GM23338 (cell line): Measurements from ENCODE around the gene PTPRN2. TPM values are rescaled to one million over a fixed set of nuclear protein-coding genes. Genes with fewer than 3 reads are reported as not detected.

ENCODE experiments used
- ATAC-seq: fragments of 200-7000 bp; cut with Tn5 transposase; 3 replicates; pipeline ENCODE4 v1.9.1; 2020
- DNase-seq: peaks from one replicate; pipeline ENCODE4 v3.0.0-alpha.2; 2015; ENCODE audit warnings: low spot score
- H2AFZ ChIP-seq: fragments of 200-600 bp; sonication (generic); 2 replicates; pipeline ENCODE4 v1.8.0; 2016; ENCODE audit warnings: antibody characterized with exemption, mild to moderate bottlenecking, moderate library complexity
- H3F3A ChIP-seq: fragments of 200-600 bp; sonication (generic); replicated peaks from 2 replicates; pipeline ENCODE4 v1.8.0; 2017; ENCODE audit warnings: antibody characterized with exemption, mixed run types, low read depth
- H3K27ac ChIP-seq: fragments of 200-600 bp; sonication (generic); 2 replicates; pipeline ENCODE4 v1.6.1; 2016; ENCODE audit warnings: low read depth
- H3K27me3 ChIP-seq: fragments of 200-600 bp; sonication (generic); 2 replicates; pipeline ENCODE4 v1.8.0; 2016; ENCODE audit warnings: mild to moderate bottlenecking, mixed run types, moderate library complexity; ENCODE audit not compliant: insufficient read depth
- H3K36me3 ChIP-seq: fragments of 200-600 bp; sonication (generic); 2 replicates; pipeline ENCODE4 v1.8.0; 2016; ENCODE audit warnings: mild to moderate bottlenecking; ENCODE audit not compliant: insufficient read depth
- H3K4me1 ChIP-seq: fragments of 200-600 bp; sonication (generic); 2 replicates; pipeline ENCODE4 v1.8.0; 2016; ENCODE audit warnings: mild to moderate bottlenecking, moderate library complexity; ENCODE audit not compliant: insufficient read depth
- H3K4me2 ChIP-seq: fragments of 200-600 bp; sonication (generic); 2 replicates; pipeline ENCODE4 v1.7.1; 2017; ENCODE audit warnings: mixed run types
- H3K4me3 ChIP-seq: fragments of 200-600 bp; sonication (generic); 2 replicates; pipeline ENCODE4 v1.6.1; 2016; ENCODE audit warnings: mixed run types
- H3K79me2 ChIP-seq: fragments of 200-600 bp; sonication (generic); replicated peaks from 2 replicates; pipeline ENCODE4 v1.8.0; 2017; ENCODE audit warnings: mild to moderate bottlenecking; ENCODE audit not compliant: insufficient read depth
- H3K9me2 ChIP-seq: fragments of 200-600 bp; sonication (generic); 2 replicates; pipeline ENCODE4 v1.8.0; 2017; ENCODE audit not compliant: insufficient read depth
- H4K20me1 ChIP-seq: fragments of 200-600 bp; sonication (generic); replicated peaks from 2 replicates; pipeline ENCODE4 v1.8.0; 2017; ENCODE audit warnings: mild to moderate bottlenecking; ENCODE audit not compliant: insufficient read depth
- H3K27ac Mint-ChIP-seq: 2 replicates; pipeline ENCODE4 v1.8.0; 2020; ENCODE audit warnings: inconsistent platforms, mild to moderate bottlenecking, moderate library complexity, mixed read lengths
- H3K27me3 Mint-ChIP-seq: 3 replicates; pipeline ENCODE4 v1.8.0; 2022; ENCODE audit warnings: low read depth, mild to moderate bottlenecking, moderate library complexity, mixed read lengths, inconsistent platforms; ENCODE audit not compliant: insufficient read depth, poor library complexity
- H3K36me3 Mint-ChIP-seq: 3 replicates; pipeline ENCODE4 v1.8.0; 2021; ENCODE audit warnings: low read depth, mild to moderate bottlenecking, inconsistent platforms, moderate library complexity, mixed read lengths
- H3K4me1 Mint-ChIP-seq: 3 replicates; pipeline ENCODE4 v1.8.0; 2020; ENCODE audit warnings: mild to moderate bottlenecking, inconsistent platforms, mixed read lengths
- H3K4me3 Mint-ChIP-seq: 3 replicates; pipeline ENCODE4 v1.8.0; 2021; ENCODE audit warnings: moderate library complexity, mild to moderate bottlenecking, inconsistent platforms, mixed read lengths
- H3K9me3 Mint-ChIP-seq: 3 replicates; pipeline ENCODE4 v1.8.0; 2020; ENCODE audit warnings: moderate library complexity, mild to moderate bottlenecking, inconsistent platforms, mixed read lengths
- CREB1 ChIP-seq: fragments of 250-450 bp; sonication (Bioruptor Pico); IDR thresholded peaks from 2 replicates; pipeline ENCODE4 v1.5.0; 2020; ENCODE audit warnings: low read depth, mild to moderate bottlenecking, moderate library complexity
- EZH2 ChIP-seq: fragments of 200-600 bp; sonication (generic); IDR thresholded peaks from one replicate; pipeline ENCODE4 v1.8.0; 2017; ENCODE audit warnings: antibody characterized with exemption, mild to moderate bottlenecking, low read depth; ENCODE audit not compliant: unreplicated experiment
- EZH2phosphoT487 ChIP-seq: fragments of 200-600 bp; sonication (generic); IDR thresholded peaks from one replicate; pipeline ENCODE4 v1.8.1; 2018; ENCODE audit warnings: antibody characterized with exemption; ENCODE audit not compliant: unreplicated experiment
- JUNB ChIP-seq: IDR thresholded peaks from one replicate; pipeline ENCODE4 v1.6.1; 2016; ENCODE audit warnings: antibody characterized with exemption; ENCODE audit not compliant: unreplicated experiment
- NANOG ChIP-seq: IDR thresholded peaks from 2 replicates; pipeline ENCODE4 v1.6.1; 2016; ENCODE audit warnings: antibody characterized with exemption, borderline replicate concordance
- POLR2AphosphoS5 ChIP-seq: IDR thresholded peaks from 2 replicates; pipeline ENCODE4 v1.6.1; 2016; ENCODE audit warnings: antibody characterized with exemption, low read depth
- STAT1 ChIP-seq: IDR thresholded peaks from one replicate; pipeline ENCODE4 v1.6.1; 2016; ENCODE audit warnings: antibody characterized with exemption; ENCODE audit not compliant: unreplicated experiment
- ZNF114 ChIP-seq: fragments of 250-450 bp; sonication (Bioruptor Pico); IDR thresholded peaks from 2 replicates; pipeline ENCODE4 v1.5.0; 2020; ENCODE audit warnings: mild to moderate bottlenecking, moderate library complexity
- ZNF331 ChIP-seq: fragments of 250-450 bp; sonication (Bioruptor Pico); IDR thresholded peaks from 2 replicates; pipeline ENCODE4 v1.5.0; 2020; ENCODE audit warnings: low read depth, mild to moderate bottlenecking, moderate library complexity
- polyA plus RNA-seq: library from polyadenylated mRNA; unstranded; fragments of >200 nt; fragmentation: Nextera tagmentation; extraction: Ambion mirVana; gene quantifications from 2 replicates; pipeline ENCODE4 v1.2.1, GENCODE V29; 2016
- total RNA-seq: library from RNA; depleted of rRNA; stranded (reverse); fragments of >200 nt; shearing (Covaris generic); gene quantifications from 2 replicates; pipeline ENCODE4 v1.2.3, GENCODE V29; 2014
- TF ChIP-seq, protein P1 (sequence below): fragments of 250-450 bp; sonication (Bioruptor Pico); IDR thresholded peaks from 2 replicates; pipeline ENCODE4 v1.5.0; 2020; ENCODE audit warnings: mild to moderate bottlenecking, moderate library complexity
- TF ChIP-seq, protein P2 (sequence below), 2 experiments: fragments of 200-600 bp in 1 of 2; sonication (generic) in 1 of 2; conservative IDR thresholded peaks; 2 replicates each; pipeline versions ENCODE4 v1.5.1 to v1.6.1; 2016 to 2017; ENCODE audit warnings: antibody characterized with exemption in 2 of 2, low read depth in 2 of 2, mild to moderate bottlenecking in 2 of 2, moderate library complexity in 1 of 2
- TF ChIP-seq, protein P3 (sequence below): IDR thresholded peaks from 2 replicates; pipeline ENCODE4 v1.6.1; 2016; ENCODE audit warnings: antibody characterized with exemption
- TF ChIP-seq, protein P4 (sequence below): IDR thresholded peaks from one replicate; pipeline ENCODE4 v1.6.1; 2018; ENCODE audit warnings: antibody characterized with exemption; ENCODE audit not compliant: unreplicated experiment

Gene PTPRN2
- total and polyA plus RNA-seq, 2 experiments from 2014 or later: 0.87 to 4.0 TPM

DNA sequence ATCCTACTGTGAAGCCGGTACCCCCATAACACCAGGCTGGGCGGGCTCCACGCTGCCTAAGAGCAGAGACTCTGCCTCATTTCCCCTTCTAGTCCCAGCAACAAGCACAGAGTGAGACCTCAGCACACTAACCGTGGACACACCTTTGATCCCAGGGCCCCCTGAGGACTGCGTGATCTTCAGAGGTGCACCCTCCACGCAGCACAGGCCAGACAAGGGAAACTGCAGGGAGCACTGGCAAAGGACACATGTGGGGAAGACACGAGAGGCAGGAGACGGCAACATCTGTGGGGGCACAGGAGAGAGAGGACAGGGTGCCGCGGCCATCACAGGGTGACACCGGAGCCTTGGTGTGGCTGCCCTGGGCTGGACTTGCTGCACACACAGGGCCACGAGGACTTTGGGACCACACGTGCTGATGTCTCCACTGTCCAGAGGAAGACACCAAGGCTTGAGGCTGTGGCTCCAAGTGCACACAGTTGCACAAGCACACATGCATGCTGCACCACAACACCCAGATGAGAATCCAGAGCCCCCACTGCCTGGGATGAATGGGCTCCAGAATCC, 128.8 kb downstream of the PTPRN2 start:
- Mint-ChIP-seq H3K9me3 (peaks cover 69% of the 10 kb centered on the region), H3K36me3 (peaks cover 33% of the 10 kb centered on the region), H3K4me1 (no peaks in the 10 kb centered on the region; the same call in 2 of the 3 replicates)

More for the DNA sequence above, 128.8 kb downstream of the PTPRN2 start:
- no peak overlapping the region for H3K4me3 Mint-ChIP-seq
- Histone ChIP-seq H3K9me2 (peaks cover 4% of the 10 kb centered on the region; the same call in 1 of the 2 replicates), H3K27ac (no peak overlapping the region), H3F3A (no peaks in the 10 kb centered on the region), H3K79me2 (no peaks in the 10 kb centered on the region), H2AFZ (no peak overlapping the region), H3K4me2 (no peak overlapping the region), H3K27me3 (no peaks in the 10 kb centered on the region), H3K4me1 (no peaks in the 10 kb centered on the region), H4K20me1 (no peaks in the 10 kb centered on the region), H3K36me3 (no peaks in the 10 kb centered on the region), H3K4me3 (no peak overlapping the region)
- no peak overlapping the region for H3K27ac Mint-ChIP-seq
- ATAC-seq (no peak), DNase-seq (no peak)
- peaks cover 2% of the 10 kb centered on the region for H3K27me3 Mint-ChIP-seq
- TF ChIP-seq, protein P1, sequence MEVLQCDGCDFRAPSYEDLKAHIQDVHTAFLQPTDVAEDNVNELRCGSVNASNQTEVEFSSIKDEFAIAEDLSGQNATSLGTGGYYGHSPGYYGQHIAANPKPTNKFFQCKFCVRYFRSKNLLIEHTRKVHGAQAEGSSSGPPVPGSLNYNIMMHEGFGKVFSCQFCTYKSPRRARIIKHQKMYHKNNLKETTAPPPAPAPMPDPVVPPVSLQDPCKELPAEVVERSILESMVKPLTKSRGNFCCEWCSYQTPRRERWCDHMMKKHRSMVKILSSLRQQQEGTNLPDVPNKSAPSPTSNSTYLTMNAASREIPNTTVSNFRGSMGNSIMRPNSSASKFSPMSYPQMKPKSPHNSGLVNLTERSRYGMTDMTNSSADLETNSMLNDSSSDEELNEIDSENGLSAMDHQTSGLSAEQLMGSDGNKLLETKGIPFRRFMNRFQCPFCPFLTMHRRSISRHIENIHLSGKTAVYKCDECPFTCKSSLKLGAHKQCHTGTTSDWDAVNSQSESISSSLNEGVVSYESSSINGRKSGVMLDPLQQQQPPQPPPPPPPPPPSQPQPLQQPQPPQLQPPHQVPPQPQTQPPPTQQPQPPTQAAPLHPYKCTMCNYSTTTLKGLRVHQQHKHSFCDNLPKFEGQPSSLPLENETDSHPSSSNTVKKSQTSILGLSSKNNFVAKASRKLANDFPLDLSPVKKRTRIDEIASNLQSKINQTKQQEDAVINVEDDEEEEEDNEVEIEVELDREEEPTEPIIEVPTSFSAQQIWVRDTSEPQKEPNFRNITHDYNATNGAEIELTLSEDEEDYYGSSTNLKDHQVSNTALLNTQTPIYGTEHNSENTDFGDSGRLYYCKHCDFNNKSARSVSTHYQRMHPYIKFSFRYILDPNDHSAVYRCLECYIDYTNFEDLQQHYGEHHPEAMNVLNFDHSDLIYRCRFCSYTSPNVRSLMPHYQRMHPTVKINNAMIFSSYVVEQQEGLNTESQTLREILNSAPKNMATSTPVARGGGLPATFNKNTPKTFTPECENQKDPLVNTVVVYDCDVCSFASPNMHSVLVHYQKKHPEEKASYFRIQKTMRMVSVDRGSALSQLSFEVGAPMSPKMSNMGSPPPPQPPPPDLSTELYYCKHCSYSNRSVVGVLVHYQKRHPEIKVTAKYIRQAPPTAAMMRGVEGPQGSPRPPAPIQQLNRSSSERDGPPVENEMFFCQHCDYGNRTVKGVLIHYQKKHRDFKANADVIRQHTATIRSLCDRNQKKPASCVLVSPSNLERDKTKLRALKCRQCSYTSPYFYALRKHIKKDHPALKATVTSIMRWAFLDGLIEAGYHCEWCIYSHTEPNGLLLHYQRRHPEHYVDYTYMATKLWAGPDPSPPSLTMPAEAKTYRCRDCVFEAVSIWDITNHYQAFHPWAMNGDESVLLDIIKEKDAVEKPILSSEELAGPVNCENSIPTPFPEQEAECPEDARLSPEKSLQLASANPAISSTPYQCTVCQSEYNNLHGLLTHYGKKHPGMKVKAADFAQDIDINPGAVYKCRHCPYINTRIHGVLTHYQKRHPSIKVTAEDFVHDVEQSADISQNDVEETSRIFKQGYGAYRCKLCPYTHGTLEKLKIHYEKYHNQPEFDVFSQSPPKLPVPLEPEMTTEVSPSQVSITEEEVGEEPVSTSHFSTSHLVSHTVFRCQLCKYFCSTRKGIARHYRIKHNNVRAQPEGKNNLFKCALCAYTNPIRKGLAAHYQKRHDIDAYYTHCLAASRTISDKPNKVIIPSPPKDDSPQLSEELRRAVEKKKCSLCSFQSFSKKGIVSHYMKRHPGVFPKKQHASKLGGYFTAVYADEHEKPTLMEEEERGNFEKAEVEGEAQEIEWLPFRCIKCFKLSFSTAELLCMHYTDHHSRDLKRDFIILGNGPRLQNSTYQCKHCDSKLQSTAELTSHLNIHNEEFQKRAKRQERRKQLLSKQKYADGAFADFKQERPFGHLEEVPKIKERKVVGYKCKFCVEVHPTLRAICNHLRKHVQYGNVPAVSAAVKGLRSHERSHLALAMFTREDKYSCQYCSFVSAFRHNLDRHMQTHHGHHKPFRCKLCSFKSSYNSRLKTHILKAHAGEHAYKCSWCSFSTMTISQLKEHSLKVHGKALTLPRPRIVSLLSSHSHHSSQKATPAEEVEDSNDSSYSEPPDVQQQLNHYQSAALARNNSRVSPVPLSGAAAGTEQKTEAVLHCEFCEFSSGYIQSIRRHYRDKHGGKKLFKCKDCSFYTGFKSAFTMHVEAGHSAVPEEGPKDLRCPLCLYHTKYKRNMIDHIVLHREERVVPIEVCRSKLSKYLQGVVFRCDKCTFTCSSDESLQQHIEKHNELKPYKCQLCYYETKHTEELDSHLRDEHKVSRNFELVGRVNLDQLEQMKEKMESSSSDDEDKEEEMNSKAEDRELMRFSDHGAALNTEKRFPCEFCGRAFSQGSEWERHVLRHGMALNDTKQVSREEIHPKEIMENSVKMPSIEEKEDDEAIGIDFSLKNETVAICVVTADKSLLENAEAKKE (CRISPR knock-in tag): no peak
- TF ChIP-seq POLR2AphosphoS5 (no peak), EZH2phosphoT487 (no peak), ZNF331 (CRISPR knock-in tag) (no peak), ZNF114 (no peak), NANOG (no peak), EZH2 (no peak), CREB1 (CRISPR knock-in tag) (no peak), STAT1 (no peak), JUNB (no peak)
- TF ChIP-seq, protein P2, sequence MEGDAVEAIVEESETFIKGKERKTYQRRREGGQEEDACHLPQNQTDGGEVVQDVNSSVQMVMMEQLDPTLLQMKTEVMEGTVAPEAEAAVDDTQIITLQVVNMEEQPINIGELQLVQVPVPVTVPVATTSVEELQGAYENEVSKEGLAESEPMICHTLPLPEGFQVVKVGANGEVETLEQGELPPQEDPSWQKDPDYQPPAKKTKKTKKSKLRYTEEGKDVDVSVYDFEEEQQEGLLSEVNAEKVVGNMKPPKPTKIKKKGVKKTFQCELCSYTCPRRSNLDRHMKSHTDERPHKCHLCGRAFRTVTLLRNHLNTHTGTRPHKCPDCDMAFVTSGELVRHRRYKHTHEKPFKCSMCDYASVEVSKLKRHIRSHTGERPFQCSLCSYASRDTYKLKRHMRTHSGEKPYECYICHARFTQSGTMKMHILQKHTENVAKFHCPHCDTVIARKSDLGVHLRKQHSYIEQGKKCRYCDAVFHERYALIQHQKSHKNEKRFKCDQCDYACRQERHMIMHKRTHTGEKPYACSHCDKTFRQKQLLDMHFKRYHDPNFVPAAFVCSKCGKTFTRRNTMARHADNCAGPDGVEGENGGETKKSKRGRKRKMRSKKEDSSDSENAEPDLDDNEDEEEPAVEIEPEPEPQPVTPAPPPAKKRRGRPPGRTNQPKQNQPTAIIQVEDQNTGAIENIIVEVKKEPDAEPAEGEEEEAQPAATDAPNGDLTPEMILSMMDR (conservative IDR thresholded peaks at IDR 0.05; ENCODE audit: low read depth in 2 of 2): no peak
- TF ChIP-seq, protein P3, sequence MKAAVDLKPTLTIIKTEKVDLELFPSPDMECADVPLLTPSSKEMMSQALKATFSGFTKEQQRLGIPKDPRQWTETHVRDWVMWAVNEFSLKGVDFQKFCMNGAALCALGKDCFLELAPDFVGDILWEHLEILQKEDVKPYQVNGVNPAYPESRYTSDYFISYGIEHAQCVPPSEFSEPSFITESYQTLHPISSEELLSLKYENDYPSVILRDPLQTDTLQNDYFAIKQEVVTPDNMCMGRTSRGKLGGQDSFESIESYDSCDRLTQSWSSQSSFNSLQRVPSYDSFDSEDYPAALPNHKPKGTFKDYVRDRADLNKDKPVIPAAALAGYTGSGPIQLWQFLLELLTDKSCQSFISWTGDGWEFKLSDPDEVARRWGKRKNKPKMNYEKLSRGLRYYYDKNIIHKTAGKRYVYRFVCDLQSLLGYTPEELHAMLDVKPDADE: no peak
- TF ChIP-seq, protein P4, sequence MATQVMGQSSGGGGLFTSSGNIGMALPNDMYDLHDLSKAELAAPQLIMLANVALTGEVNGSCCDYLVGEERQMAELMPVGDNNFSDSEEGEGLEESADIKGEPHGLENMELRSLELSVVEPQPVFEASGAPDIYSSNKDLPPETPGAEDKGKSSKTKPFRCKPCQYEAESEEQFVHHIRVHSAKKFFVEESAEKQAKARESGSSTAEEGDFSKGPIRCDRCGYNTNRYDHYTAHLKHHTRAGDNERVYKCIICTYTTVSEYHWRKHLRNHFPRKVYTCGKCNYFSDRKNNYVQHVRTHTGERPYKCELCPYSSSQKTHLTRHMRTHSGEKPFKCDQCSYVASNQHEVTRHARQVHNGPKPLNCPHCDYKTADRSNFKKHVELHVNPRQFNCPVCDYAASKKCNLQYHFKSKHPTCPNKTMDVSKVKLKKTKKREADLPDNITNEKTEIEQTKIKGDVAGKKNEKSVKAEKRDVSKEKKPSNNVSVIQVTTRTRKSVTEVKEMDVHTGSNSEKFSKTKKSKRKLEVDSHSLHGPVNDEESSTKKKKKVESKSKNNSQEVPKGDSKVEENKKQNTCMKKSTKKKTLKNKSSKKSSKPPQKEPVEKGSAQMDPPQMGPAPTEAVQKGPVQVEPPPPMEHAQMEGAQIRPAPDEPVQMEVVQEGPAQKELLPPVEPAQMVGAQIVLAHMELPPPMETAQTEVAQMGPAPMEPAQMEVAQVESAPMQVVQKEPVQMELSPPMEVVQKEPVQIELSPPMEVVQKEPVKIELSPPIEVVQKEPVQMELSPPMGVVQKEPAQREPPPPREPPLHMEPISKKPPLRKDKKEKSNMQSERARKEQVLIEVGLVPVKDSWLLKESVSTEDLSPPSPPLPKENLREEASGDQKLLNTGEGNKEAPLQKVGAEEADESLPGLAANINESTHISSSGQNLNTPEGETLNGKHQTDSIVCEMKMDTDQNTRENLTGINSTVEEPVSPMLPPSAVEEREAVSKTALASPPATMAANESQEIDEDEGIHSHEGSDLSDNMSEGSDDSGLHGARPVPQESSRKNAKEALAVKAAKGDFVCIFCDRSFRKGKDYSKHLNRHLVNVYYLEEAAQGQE: no peak
